HS-27A (cell line): ENCODE data around the gene CELF4.

ENCODE experiments used
- DNase-seq: peaks from one replicate; pipeline ENCODE4 v3.0.0-alpha.2; 2012; ENCODE audit warnings: low read depth, missing footprints

Gene CELF4

DNA sequence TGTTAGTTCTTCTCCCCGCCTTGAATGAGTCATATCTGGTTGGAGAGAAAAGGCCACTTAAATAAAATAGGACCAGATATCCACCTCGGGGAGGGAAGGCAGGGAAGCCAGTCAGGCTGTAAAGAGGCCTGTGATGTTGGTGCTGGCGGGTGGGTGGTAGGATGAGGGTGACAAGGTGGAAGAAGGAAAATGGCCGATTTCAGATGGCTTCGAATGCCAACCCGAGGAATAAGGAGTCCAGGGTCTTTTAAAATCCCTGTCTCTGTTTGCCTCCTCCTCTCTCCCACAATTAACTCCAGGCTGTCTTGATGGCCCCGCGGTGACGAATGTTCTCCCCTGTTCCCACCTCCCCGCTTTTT, 41.5 kb downstream of the CELF4 start:
- no peak for DNase-seq

DNA sequence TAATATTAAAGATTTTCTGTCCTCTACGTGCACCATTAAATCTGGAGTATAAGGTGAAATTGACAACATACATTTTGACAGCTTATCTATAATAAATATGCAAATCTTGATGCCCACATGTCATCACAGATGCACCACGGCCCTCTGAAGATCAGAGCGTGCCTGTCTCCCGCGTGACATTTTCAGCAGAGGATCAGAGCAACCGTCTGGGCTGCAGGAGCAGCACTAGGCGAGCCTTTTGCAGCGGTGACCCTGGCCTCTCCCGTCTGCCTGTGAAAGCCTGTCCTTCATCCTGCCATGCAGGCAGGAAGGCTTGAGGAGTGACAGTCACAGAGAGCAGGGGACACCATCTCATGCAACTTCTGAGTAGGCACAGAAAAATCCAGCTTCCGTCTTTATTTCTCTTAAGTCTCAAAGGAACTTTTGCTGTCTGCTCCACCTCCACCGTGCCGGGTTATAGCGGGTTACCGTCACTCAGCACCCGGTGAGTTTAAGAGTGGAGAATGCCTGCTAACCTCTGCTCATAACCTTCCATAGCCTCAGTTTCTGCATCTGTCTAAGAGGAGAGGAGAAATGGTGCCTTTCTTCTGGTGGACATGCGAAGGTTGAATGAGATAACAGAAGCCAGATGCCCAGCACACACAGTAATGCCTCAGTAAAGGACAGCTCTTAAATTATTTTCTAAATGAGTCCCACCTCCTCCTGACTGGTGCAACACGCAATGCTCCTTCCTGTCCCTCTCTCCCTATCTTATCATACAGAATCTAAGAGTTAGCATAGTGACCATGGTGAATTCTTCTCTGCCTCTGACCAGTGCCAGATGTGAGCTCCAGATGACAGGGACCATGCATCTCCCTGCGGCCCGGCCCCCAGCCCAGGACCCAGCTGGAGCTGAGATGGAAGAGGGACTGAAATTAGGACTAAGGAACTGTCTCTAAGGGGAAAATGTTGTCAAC, 43.8 kb downstream of the CELF4 start:
- DNase-seq = no peak

- DNase-seq = no peak
These were observed 45.1 kb downstream of the CELF4 start for GRCh38 chr18:37520508-37520907.

GRCh38 chr18:37519510-37520135, 46.0 kb downstream of the CELF4 start:
- no peak for DNase-seq

DNA sequence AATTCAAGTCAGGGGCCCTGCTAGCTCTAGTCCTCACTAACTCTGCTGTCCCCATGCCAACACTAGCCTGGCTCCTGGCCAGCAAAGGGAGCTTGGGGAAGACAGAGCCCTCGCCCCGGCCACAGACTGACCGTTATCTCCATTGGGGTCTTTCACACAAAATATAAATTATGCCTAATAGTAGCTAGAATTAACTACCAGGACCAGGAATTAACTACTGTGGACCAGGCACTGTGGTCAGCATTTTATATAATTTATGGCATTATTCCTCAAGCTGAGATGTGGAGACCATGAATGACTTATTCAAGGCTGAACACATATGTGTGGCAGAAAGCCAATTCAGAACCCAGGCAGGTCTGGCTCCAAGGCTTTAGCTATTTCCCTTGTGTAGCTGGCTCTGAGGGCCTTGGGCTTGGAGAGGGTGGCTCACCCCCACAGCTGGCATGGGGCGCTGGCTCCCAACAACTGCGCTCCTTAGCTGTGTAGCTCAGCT, 49.2 kb downstream of the CELF4 start:
- DNase-seq = no peak

GRCh38 chr18:37514953-37515352, 50.6 kb downstream of the CELF4 start:
- no peak for DNase-seq

GRCh38 chr18:37512400-37512799, 53.2 kb downstream of the CELF4 start:
- DNase-seq = no peak

GRCh38 chr18:37511721-37512298, 53.8 kb downstream of the CELF4 start:
- no peak for DNase-seq

GRCh38 chr18:37509600-37509999, 56.0 kb downstream of the CELF4 start:
- no peak for DNase-seq

- no peak for DNase-seq
These were observed 57.4 kb downstream of the CELF4 start for GRCh38 chr18:37508207-37508606.

GRCh38 chr18:37507239-37507638, 58.4 kb downstream of the CELF4 start:
- DNase-seq = no peak

- DNase-seq = no peak
These were observed 59.6 kb downstream of the CELF4 start for GRCh38 chr18:37506001-37506400.

DNA sequence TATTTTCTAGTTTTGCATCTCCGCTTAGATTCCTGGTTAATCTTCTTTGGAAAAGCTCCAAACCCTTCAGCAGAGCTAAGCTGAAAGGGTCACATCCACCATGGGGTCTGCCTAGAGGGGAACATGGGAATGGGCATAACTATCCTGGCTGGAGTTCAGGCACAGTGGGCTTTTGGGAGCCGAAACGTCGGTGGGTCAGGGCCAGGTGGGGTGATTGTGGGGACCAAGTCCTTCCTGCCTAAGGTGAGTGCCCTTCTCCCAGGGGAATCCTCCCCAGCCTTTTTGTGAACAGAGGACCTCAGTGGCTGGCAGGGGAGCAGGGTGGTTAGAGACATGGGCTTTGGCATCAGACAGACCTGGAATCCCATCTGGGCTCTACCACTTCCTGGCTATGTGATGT, 60.3 kb downstream of the CELF4 start:
- no peak for DNase-seq

- DNase-seq = no peak
These were observed 63.0 kb downstream of the CELF4 start for GRCh38 chr18:37502601-37503000.

DNA sequence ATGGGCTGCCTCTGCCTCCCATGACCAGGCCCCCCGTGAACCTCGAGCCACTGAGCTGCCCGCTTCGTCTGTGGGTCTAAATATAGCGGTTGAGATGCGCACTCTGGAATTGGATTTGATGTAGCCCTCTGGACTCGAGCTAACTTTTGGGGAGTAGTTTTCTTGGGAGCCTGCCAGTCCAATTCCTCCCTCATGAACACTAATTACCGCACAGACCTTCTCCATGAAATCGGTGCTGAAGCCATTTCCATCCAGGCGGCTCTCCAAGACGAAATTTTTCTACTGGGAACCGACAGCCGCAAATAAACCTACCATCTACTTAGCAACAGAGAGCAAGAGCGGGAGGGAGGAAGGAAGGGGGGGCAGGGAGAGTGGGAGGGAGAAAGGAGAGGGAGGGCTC, 63.6 kb downstream of the CELF4 start:
- DNase-seq = no peak

DNA sequence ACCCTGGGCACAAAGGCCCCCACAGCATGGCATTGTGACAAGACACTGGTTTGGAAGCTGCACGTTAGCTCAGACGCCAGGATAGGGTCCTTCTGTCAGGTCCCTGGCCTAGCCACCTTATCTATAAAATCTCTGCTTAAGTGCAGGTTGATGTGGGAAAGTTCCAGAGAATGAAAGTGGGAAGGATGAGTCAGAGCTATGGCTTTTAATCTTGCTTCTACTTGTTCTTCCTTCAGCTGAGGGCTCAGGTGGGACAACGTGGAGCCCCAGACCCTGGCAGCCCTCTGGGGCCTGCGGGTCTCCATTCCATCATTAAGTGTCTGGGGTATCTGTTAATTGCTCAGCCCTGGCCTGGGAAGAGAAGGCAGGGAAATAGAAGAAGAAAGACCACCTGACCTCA, 64.5 kb downstream of the CELF4 start:
- no peak for DNase-seq

GRCh38 chr18:37499913-37500312, 65.7 kb downstream of the CELF4 start:
- DNase-seq = no peak

DNA sequence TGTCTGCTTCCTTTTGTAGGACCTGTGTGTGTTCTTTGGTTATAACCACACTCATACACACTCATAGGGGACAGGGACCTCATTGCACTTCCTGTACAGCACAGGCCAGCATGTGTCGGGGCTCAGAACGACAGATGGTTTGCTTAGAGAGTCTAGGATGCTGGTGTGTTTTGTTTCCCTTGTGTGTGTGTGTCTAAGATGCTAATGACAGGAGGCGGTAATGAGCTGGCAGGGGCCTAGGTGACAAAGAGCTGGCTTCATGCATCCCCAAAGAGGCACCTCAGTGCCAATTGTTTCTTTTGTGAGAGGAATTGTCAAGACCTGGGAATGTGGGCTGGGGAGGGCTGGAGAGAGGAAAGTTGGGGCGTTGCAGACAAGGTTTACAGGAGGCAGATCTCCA, 66.6 kb downstream of the CELF4 start:
- DNase-seq = no peak

- DNase-seq = no peak
These were observed 67.6 kb downstream of the CELF4 start for GRCh38 chr18:37497853-37498518.

GRCh38 chr18:37496568-37496967, 69.0 kb downstream of the CELF4 start:
- no peak for DNase-seq

DNA sequence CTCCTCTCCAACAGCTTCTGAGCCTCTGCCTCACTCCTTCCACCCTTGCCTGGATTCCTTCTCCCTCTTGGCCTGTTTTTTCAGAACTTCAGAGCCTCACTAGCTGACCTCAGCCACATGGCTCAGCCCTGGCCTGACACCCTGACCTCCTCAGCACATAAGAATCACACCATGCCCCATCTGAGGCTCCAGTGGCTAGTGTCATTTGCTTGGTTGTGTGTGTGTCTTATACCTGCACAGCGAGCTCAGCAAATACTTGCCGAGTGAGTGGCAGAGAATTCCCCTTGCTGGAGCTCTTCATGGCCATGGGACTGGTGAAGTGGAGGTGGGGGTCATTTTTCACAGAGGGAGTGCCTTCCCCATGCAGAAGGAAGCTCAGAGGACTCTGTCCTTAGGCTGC, 70.2 kb downstream of the CELF4 start:
- DNase-seq = no peak

DNA sequence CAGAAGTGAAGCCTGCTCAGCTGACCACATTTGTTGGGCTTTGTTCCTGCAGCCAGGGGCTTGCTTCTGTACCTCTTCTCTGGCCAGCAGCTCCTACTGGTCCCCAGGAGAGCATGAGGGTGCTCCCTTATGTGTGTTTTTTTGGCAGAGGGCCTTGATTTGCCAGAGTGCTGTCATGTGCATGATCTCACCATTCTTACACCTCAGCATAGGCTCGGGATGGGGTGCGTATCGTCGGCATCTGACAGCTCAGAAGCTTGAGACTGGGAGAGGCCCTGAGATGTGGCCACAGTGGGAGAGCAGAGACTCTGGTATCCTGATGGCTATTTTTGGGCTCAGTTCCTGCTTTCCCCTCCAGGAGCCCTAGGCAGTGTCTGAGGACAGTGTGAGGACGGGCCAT, 71.2 kb downstream of the CELF4 start:
- DNase-seq = no peak
